ENCODE measurements around the gene C10orf71. TPM values are rescaled to one million over a fixed set of nuclear protein-coding genes. Genes with fewer than 3 reads are reported as not detected.

Gene C10orf71
- total RNA-seq, 3 donors from 2014 or later, result not detected

GRCh38 chr10:49363309-49364031, 64.5 kb downstream of the C10orf71 start:
- Histone ChIP-seq H3K4me3 (no peak overlapping the region), H3K27ac (no peak overlapping the region), H3K4me1 (no peaks in the 10 kb centered on the region), H3K36me3 (no peaks in the 10 kb centered on the region), H3K9me3 (peaks cover 0 to 2% of the 10 kb centered on the region in 2 donors), H3K27me3 (peaks cover 0 to 7% of the 10 kb centered on the region in 2 donors)
- DNase-seq (ENCODE audit: low spot score in 2 of 2), result no peak
- intact Hi-C loops (cut with DNase I; ENCODE audit: low total_unique reads), result no loop called here
- TF ChIP-seq CTCF (IDR thresholded peaks at IDR 0.05) (no peak), POLR2AphosphoS5 (IDR thresholded peaks at IDR 0.05) (no peak), POLR2A (IDR thresholded peaks at IDR 0.05) (no peak)

- H3K27ac ChIP-seq, result no peak overlapping the region
- TF ChIP-seq POLR2A (IDR thresholded peaks at IDR 0.05), result no peak
- no peak for TF ChIP-seq POLR2AphosphoS5 (IDR thresholded peaks at IDR 0.05)
- no peak for TF ChIP-seq CTCF (IDR thresholded peaks at IDR 0.05)
These were observed 65.1 kb downstream of the C10orf71 start for GRCh38 chr10:49364051-49364450.

GRCh38 chr10:49364747-49365146, 65.8 kb downstream of the C10orf71 start:
- Histone ChIP-seq H3K27ac (no peak overlapping the region), H3K4me3 (no peak overlapping the region), H3K9me3 (no peaks in the 10 kb centered on the region), H3K4me1 (no peaks in the 10 kb centered on the region), H3K27me3 (peaks cover 0 to 10% of the 10 kb centered on the region in 2 donors), H3K36me3 (no peaks in the 10 kb centered on the region)
- intact Hi-C loops (cut with DNase I; ENCODE audit: low total_unique reads), result no loop called here
- no peak for DNase-seq (ENCODE audit: low spot score in 2 of 2)
- TF ChIP-seq POLR2AphosphoS5 (IDR thresholded peaks at IDR 0.05) (no peak), CTCF (IDR thresholded peaks at IDR 0.05) (no peak), POLR2A (IDR thresholded peaks at IDR 0.05) (no peak)

More at GRCh38 chr10:49364051-49364450, 65.1 kb downstream of the C10orf71 start:
- Histone ChIP-seq H3K36me3 (no peaks in the 10 kb centered on the region), H3K9me3 (no peaks in the 10 kb centered on the region), H3K4me3 (no peak overlapping the region), H3K4me1 (no peaks in the 10 kb centered on the region), H3K27me3 (peaks cover 0 to 10% of the 10 kb centered on the region in 2 donors)
- DNase-seq (ENCODE audit: low spot score in 2 of 2), result no peak
- intact Hi-C loops (cut with DNase I; ENCODE audit: low total_unique reads), result no loop called here

GRCh38 chr10:49365275-49365674, 66.3 kb downstream of the C10orf71 start:
- no peaks in the 10 kb centered on the region for H3K36me3 ChIP-seq
- H3K4me3 ChIP-seq, result no peak overlapping the region
- intact Hi-C loops (cut with DNase I; ENCODE audit: low total_unique reads), result no loop called here
- no peak overlapping the region for H3K27ac ChIP-seq
- DNase-seq (ENCODE audit: low spot score in 2 of 2), result no peak
- no peaks in the 10 kb centered on the region for H3K4me1 ChIP-seq
- H3K27me3 ChIP-seq, result peaks cover 0 to 8% of the 10 kb centered on the region in 2 donors
- TF ChIP-seq POLR2AphosphoS5 (IDR thresholded peaks at IDR 0.05), result no peak
- TF ChIP-seq CTCF (IDR thresholded peaks at IDR 0.05), result no peak
- no peak for TF ChIP-seq POLR2A (IDR thresholded peaks at IDR 0.05)
- no peaks in the 10 kb centered on the region for H3K9me3 ChIP-seq

GRCh38 chr10:49365675-49366415, 66.9 kb downstream of the C10orf71 start:
- no peak for DNase-seq (ENCODE audit: low spot score in 2 of 2)
- Histone ChIP-seq H3K4me1 (no peaks in the 10 kb centered on the region), H3K27me3 (peaks cover 0 to 6% of the 10 kb centered on the region in 2 donors), H3K9me3 (no peaks in the 10 kb centered on the region), H3K4me3 (no peak overlapping the region), H3K36me3 (no peaks in the 10 kb centered on the region), H3K27ac (no peak overlapping the region)
- no peak for TF ChIP-seq CTCF (IDR thresholded peaks at IDR 0.05)
- TF ChIP-seq POLR2AphosphoS5 (IDR thresholded peaks at IDR 0.05), result no peak
- TF ChIP-seq POLR2A (IDR thresholded peaks at IDR 0.05), result no peak
- intact Hi-C loops (cut with DNase I; ENCODE audit: low total_unique reads), result no loop called here

Data from breast epithelium (tissue), 4 donors.